Posterior vena cava (tissue), 2 donors: ENCODE measurements around the gene SMC3. TPM values are rescaled to one million over a fixed set of nuclear protein-coding genes. Genes with fewer than 3 reads are reported as not detected.
"Not testable (repeated sequence)": the region's sequence is repeated elsewhere in the genome, so short reads cannot be mapped to it uniquely, and the experiment has no call there.

Experiments used
- DNase-seq: peaks from one replicate; pipeline ENCODE4 v3.0.0-alpha.2; 2020; ENCODE audit warnings: low spot score
- intact Hi-C, 2 donors: fragments of 100-400 bp; cut with DNase I; formaldehyde crosslinking; loops; one replicate each; pipeline versions ENCODE4 v1.14.1 to v1.14.2; 2022 to 2023
- total RNA-seq, 2 donors: library from RNA; stranded (reverse); fragmentation: NEBNext Ultra II Directional; extraction: Animal tissue kit (Norgen Biotek cat#: 25700); gene quantifications; one replicate each; pipeline ENCODE4 v1.2.1, GENCODE V29; 2021
- donor health status: DM: yes; HTN: yes; CAD: no.
- donor health status: DM: yes; HTN: yes; CAD: no.

Gene SMC3
- total RNA-seq, 2 donors from 2014 or later: 28.1 to 35.1 TPM

GRCh38 chr10:110636932-110637557, 69.5 kb downstream of the SMC3 start:
- DNase-seq: no peak
- intact Hi-C loops: no loop called here

GRCh38 chr10:110637558-110638053, 70.1 kb downstream of the SMC3 start:
- intact Hi-C loops: no loop called here
- no peak for DNase-seq

- intact Hi-C loops: no loop called here
- DNase-seq: no peak
Measured at GRCh38 chr10:110638319-110638718, 70.8 kb downstream of the SMC3 start.

GRCh38 chr10:110639046-110639445, 71.6 kb downstream of the SMC3 start:
- DNase-seq, intact Hi-C loops: not testable (repeated sequence)

- intact Hi-C loops, DNase-seq: not testable (repeated sequence)
Measured at GRCh38 chr10:110639858-110640257, 72.4 kb downstream of the SMC3 start.

- intact Hi-C loops: no loop called here
- DNase-seq: no peak
Measured at GRCh38 chr10:110641256-110641655, 73.8 kb downstream of the SMC3 start.

- no peak for DNase-seq
- intact Hi-C loops: no loop called here
Measured at GRCh38 chr10:110642204-110643034, 74.9 kb downstream of the SMC3 start.

- intact Hi-C loops: no loop called here
- DNase-seq: no peak
Measured at GRCh38 chr10:110643035-110643652, 75.6 kb downstream of the SMC3 start.

- intact Hi-C loops: no loop called here
Measured at GRCh38 chr10:110643653-110644597, 76.4 kb downstream of the SMC3 start, which contains the start of gene RBM20. Gene RBM20, plus strand, starts transcription at chr10:110644336. Its CDS starts 119 bp downstream, at chr10:110644455.

GRCh38 chr10:110644598-110645462, 77.3 kb downstream of the SMC3 start:
- intact Hi-C loops: no loop called here
- no peak for DNase-seq

More at GRCh38 chr10:110643653-110644597, 76.4 kb downstream of the SMC3 start, which contains the start of gene RBM20:
- no peak for DNase-seq

GRCh38 chr10:110646417-110647135, 79.1 kb downstream of the SMC3 start:
- intact Hi-C loops: no loop called here
- DNase-seq: no peak

- intact Hi-C loops: no loop called here
- DNase-seq: no peak
Measured at GRCh38 chr10:110647136-110647430, 79.6 kb downstream of the SMC3 start.

GRCh38 chr10:110648692-110649346, 81.3 kb downstream of the SMC3 start:
- intact Hi-C loops: no loop called here
- DNase-seq: no peak

- intact Hi-C loops: no loop called here
- DNase-seq: no peak
Measured at GRCh38 chr10:110649347-110650264, 82.1 kb downstream of the SMC3 start.

GRCh38 chr10:110650265-110650668, 82.8 kb downstream of the SMC3 start:
- intact Hi-C loops: no loop called here
- no peak for DNase-seq
